Measurements from ENCODE around the gene PPP1CA. TPM values are rescaled to one million over a fixed set of nuclear protein-coding genes. Genes with fewer than 3 reads are reported as not detected.

The PPP1CA gene
- total RNA-seq, 1 donor from 2014 or later = 163 TPM

GRCh38 chr11:67419325-67420049 lies 17.8 kb upstream of the PPP1CA start:
- Mint-ChIP-seq H3K27ac (ENCODE audit: unreplicated experiment) (no peak overlapping the region), H3K4me3 (ENCODE audit: unreplicated experiment) (no peak overlapping the region), H3K27me3 (ENCODE audit: unreplicated experiment) (peaks cover 16% of the 10 kb centered on the region), H3K9me3 (ENCODE audit: unreplicated experiment) (peaks cover 2% of the 10 kb centered on the region), H3K36me3 (ENCODE audit: unreplicated experiment) (no peaks in the 10 kb centered on the region), H3K4me1 (ENCODE audit: low read depth, unreplicated experiment) (no peaks in the 10 kb centered on the region)
- TF ChIP-seq CTCF (IDR thresholded peaks at IDR 0.05; ENCODE audit: partially characterized antibody, unreplicated experiment) = no peak
- DNase-seq = no peak

GRCh38 chr11:67418476-67419281 lies 17.0 kb upstream of the PPP1CA start:
- DNase-seq = no peak
- H3K4me3 Mint-ChIP-seq (ENCODE audit: unreplicated experiment) = no peak overlapping the region
- peaks cover 2% of the 10 kb centered on the region for H3K9me3 Mint-ChIP-seq (ENCODE audit: unreplicated experiment)
- no peaks in the 10 kb centered on the region for H3K36me3 Mint-ChIP-seq (ENCODE audit: unreplicated experiment)
- H3K4me1 Mint-ChIP-seq (ENCODE audit: low read depth, unreplicated experiment) = no peaks in the 10 kb centered on the region
- H3K27me3 Mint-ChIP-seq (ENCODE audit: unreplicated experiment) = peaks cover 16% of the 10 kb centered on the region
- no peak overlapping the region for H3K27ac Mint-ChIP-seq (ENCODE audit: unreplicated experiment)
- no peak for TF ChIP-seq CTCF (IDR thresholded peaks at IDR 0.05; ENCODE audit: partially characterized antibody, unreplicated experiment)

- Mint-ChIP-seq H3K36me3 (ENCODE audit: unreplicated experiment) (no peaks in the 10 kb centered on the region), H3K9me3 (ENCODE audit: unreplicated experiment) (no peaks in the 10 kb centered on the region), H3K4me3 (ENCODE audit: unreplicated experiment) (no peak overlapping the region), H3K4me1 (ENCODE audit: low read depth, unreplicated experiment) (peaks cover 6% of the 10 kb centered on the region), H3K27ac (ENCODE audit: unreplicated experiment) (no peak overlapping the region), H3K27me3 (ENCODE audit: unreplicated experiment) (peaks cover 20% of the 10 kb centered on the region)
- no peak for TF ChIP-seq CTCF (IDR thresholded peaks at IDR 0.05; ENCODE audit: partially characterized antibody, unreplicated experiment)
- DNase-seq = no peak
These were observed 15.8 kb upstream of the PPP1CA start for GRCh38 chr11:67417425-67417824.

- Mint-ChIP-seq H3K36me3 (ENCODE audit: unreplicated experiment) (no peaks in the 10 kb centered on the region), H3K27me3 (ENCODE audit: unreplicated experiment) (peaks cover 20% of the 10 kb centered on the region), H3K4me1 (ENCODE audit: low read depth, unreplicated experiment) (peaks cover 6% of the 10 kb centered on the region), H3K4me3 (ENCODE audit: unreplicated experiment) (peak overlapping the region; percentile 46), H3K27ac (ENCODE audit: unreplicated experiment) (no peak overlapping the region), H3K9me3 (ENCODE audit: unreplicated experiment) (no peaks in the 10 kb centered on the region)
- no peak for DNase-seq
- no peak for TF ChIP-seq CTCF (IDR thresholded peaks at IDR 0.05; ENCODE audit: partially characterized antibody, unreplicated experiment)
These were observed 15.0 kb upstream of the PPP1CA start for GRCh38 chr11:67416416-67417335.

Measured in glutamatergic neuron (in vitro differentiated cells).